Right lobe of liver (tissue), 6 donors: ENCODE results near the gene ITPRIPL1. TPM values are rescaled to one million over a fixed set of nuclear protein-coding genes. Genes with fewer than 3 reads are reported as not detected.
"Not testable (repeated sequence)": the region's sequence is repeated elsewhere in the genome, so short reads cannot be mapped to it uniquely, and the experiment has no call there.

Experiments
- ATAC-seq, 4 donors: fragments of 200-7000 bp; cut with Tn5 transposase; one replicate each; pipeline ENCODE4 v1.9.1; 2020; ENCODE audit warnings: mild to moderate bottlenecking in 4 of 4, moderate library complexity in 4 of 4
- DNase-seq, 3 donors: peaks; one replicate each; pipeline ENCODE4 v3.0.0-alpha.2; 2020
- H3K27ac ChIP-seq, 3 donors: fragments of 200-600 bp; one replicate each; pipeline ENCODE4 v1.8.0; 2022
- H3K27me3 ChIP-seq, 2 donors: fragments of 200-600 bp; one replicate each; pipeline ENCODE4 v1.8.0; 2022
- H3K36me3 ChIP-seq, 4 donors: fragments of 200-600 bp; sonication (generic) in 1 of 4; one replicate each; pipeline versions ENCODE4 v1.5.1 to v1.8.0; 2017 to 2022; ENCODE audit warnings: control low read depth in 1 of 4
- H3K4me1 ChIP-seq, 4 donors: fragments of 200-600 bp; sonication (generic) in 1 of 4; one replicate each; pipeline versions ENCODE4 v1.5.1 to v1.8.0; 2017 to 2022; ENCODE audit warnings: control low read depth in 1 of 4
- H3K4me3 ChIP-seq, 3 donors: fragments of 200-600 bp; one replicate each; pipeline ENCODE4 v1.8.0; 2022
- H3K9me3 ChIP-seq, 4 donors: fragments of 200-600 bp; sonication (generic) in 1 of 4; one replicate each; pipeline versions ENCODE4 v1.5.1 to v1.8.0; 2017 to 2022; ENCODE audit warnings: control low read depth in 1 of 4
- CTCF ChIP-seq, 4 donors: fragments of 200-600 bp in 3 of 4; fragments of 450-650 bp in 1 of 4; IDR thresholded peaks; one replicate each; pipeline versions ENCODE4 v1.5.1 to v1.8.0; 2016 to 2022; ENCODE audit warnings: antibody characterized with exemption in 4 of 4, mild to moderate bottlenecking in 2 of 4
- POLR2A ChIP-seq: fragments of 450-650 bp; IDR thresholded peaks from one replicate; pipeline ENCODE4 v1.6.1; 2017; ENCODE audit warnings: antibody characterized with exemption, mild to moderate bottlenecking
- WGBS: methylation state at CpG from one replicate; pipeline ENCODE4 v1.1.6; 2018; ENCODE audit warnings: low coverage, low lambda C conversion rate; ENCODE audit not compliant: insufficient coverage; ENCODE audit errors: missing lambda C conversion rate; 5-methylcytosine and 5-hydroxymethylcytosine counted together
- intact Hi-C, 2 donors: fragments of 100-400 bp; cut with DNase I; formaldehyde crosslinking; loops; one replicate each; pipeline versions ENCODE4 v1.11.2 to v1.14.1; 2022
- long read RNA-seq: library from polyadenylated mRNA; unstranded; transcript quantifications from one replicate; pipeline ENCODE4 v2.0.0, GENCODE V29; 2019
- total RNA-seq, 6 experiments: library from RNA; depleted of rRNA in 2 of 6; stranded (reverse); fragments of >200 nt in 2 of 6; fragmentation: NEBNext Ultra II Directional in 3 of 6; extraction: Animal tissue kit (Norgen Biotek cat#: 25700) in 3 of 6; gene quantifications; one replicate each; pipeline versions ENCODE4 v1.1.0 to v1.2.4, GENCODE V29; 2016 to 2023
- donor health status: DM: no; HTN: yes; CAD: no.
- donor health status: DM: no; HTN: no; CAD: no.
- donor health status: DM: no; HTN: no; CAD: no.
- donor health status: DM: no; HTN: yes; CAD: no.
- donor health status: DM: no; HTN: yes; CAD: no.

Gene ITPRIPL1
- total RNA-seq = 1 to 10 TPM in 1 of 6 experiments, under 1 TPM in 5; 0.15 to 1.2 (median 0.24) TPM
- long read RNA-seq = 0 reads

- Histone ChIP-seq H3K27ac (no peak within 1 kb of the TSS), H3K9me3 (no peaks in the 10 kb centered on the region), H3K4me1 (peaks cover 0 to 22% (median 0%) of the 10 kb centered on the region in 4 donors), H3K36me3 (no peaks in the 10 kb centered on the region), H3K4me3 (peak within 1 kb of the TSS; percentile 41 to 53 (median 44)), H3K27me3 (no peaks in the 10 kb centered on the region)
- WGBS = 20% methylated on average over 12 of the region's 58 CpGs
- DNase-seq = peak in 1 of 3 donors; percentile 44
- ATAC-seq = peak in 3 of 4 donors; percentile 11 to 24 (median 15)
- intact Hi-C loops = no loop called here
- TF ChIP-seq POLR2A = no peak
- TF ChIP-seq CTCF (IDR thresholded peaks at IDR 0.05) = no peak
These were observed at the start of gene ITPRIPL1 for GRCh38 chr2:96325041-96325883. ITPRIPL1 (plus strand) TSS chr2:96325317; CDS start chr2:96325840, 523 bp downstream.

- intact Hi-C loops = no loop called here
- Histone ChIP-seq H3K4me3 (no peak overlapping the region), H3K36me3 (peaks cover 5 to 88% (median 44%) of the 10 kb centered on the region in 4 donors), H3K27me3 (no peaks in the 10 kb centered on the region), H3K4me1 (no peaks in the 10 kb centered on the region), H3K9me3 (no peaks in the 10 kb centered on the region), H3K27ac (no peak overlapping the region)
- ATAC-seq (no peak), DNase-seq (no peak)
- 92% methylated on average over 10 of the region's 21 CpGs for WGBS
- TF ChIP-seq POLR2A (no peak), CTCF (IDR thresholded peaks at IDR 0.05) (no peak)
These were observed 48.2 kb upstream of the ITPRIPL1 start for GRCh38 chr2:96276787-96277499.

DNA sequence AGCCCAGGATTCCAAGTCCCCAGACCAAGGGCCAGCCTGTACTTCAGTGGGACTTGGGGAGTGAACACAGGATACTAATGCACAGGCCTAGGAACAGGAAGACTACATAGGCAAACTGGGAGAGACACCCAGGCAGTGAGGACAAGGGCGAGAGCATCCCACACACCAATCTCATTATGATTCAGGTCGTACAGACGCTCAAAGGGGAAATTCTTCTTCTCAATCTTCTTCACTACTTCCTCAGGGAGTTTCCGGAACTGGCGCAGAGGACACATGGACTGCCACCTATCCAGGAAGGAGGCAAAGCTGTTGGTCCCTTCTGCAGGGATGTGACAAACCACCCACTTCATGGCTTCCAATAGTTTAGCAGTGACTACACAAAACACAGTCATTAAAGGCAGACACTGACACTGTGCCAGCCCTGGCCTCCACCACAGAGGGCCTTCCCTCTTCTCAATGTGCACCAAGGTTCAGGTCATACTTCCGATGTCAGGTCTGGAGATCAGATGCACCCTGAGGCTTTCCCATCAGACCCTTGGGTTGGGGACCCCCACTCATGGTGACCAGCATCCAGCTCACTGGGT, 37.8 kb upstream of the ITPRIPL1 start:
- H3K27ac ChIP-seq = no peak overlapping the region
- no peaks in the 10 kb centered on the region for H3K27me3 ChIP-seq
- TF ChIP-seq CTCF (IDR thresholded peaks at IDR 0.05) (no peak), POLR2A (no peak)
- DNase-seq (no peak), ATAC-seq (no peak)
- no peaks in the 10 kb centered on the region for H3K9me3 ChIP-seq
- intact Hi-C loops = no loop called here
- H3K36me3 ChIP-seq = peaks cover 11 to 100% (median 76%) of the 10 kb centered on the region in 4 donors
- no peak overlapping the region for H3K4me3 ChIP-seq
- H3K4me1 ChIP-seq = no peaks in the 10 kb centered on the region
- no CpG with 5 or more reads among the region's 6 CpGs for WGBS

- WGBS = 100% methylated on average over 1 of the region's 5 CpGs
These were observed 33.4 kb upstream of the ITPRIPL1 start for GRCh38 chr2:96291751-96292150.

GRCh38 chr2:96294271-96294670, 30.8 kb upstream of the ITPRIPL1 start:
- H3K9me3 ChIP-seq, H3K27me3 ChIP-seq, H3K4me3 ChIP-seq, intact Hi-C loops: not testable (repeated sequence)
- Histone ChIP-seq H3K4me1 (peaks cover 0 to 33% (median 14%) of the 10 kb centered on the region in 4 donors), H3K36me3 (peaks cover 11 to 99% (median 62%) of the 10 kb centered on the region in 4 donors), H3K27ac (peak overlapping the region in 1 of 3 donors; percentile 10)
- DNase-seq = peak in 2 of 3 donors; percentile 56 to 59
- peak in 2 of 4 donors; percentile 38 to 55 for ATAC-seq
- WGBS = 47% methylated on average over 8 of the region's 8 CpGs

More at GRCh38 chr2:96291751-96292150, 33.4 kb upstream of the ITPRIPL1 start:
- Histone ChIP-seq H3K36me3 (peaks cover 15 to 99% (median 68%) of the 10 kb centered on the region in 4 donors), H3K27ac (no peak overlapping the region), H3K9me3 (no peaks in the 10 kb centered on the region), H3K27me3 (no peaks in the 10 kb centered on the region), H3K4me3 (no peak overlapping the region), H3K4me1 (peaks cover 0 to 17% (median 3%) of the 10 kb centered on the region in 4 donors)
- ATAC-seq (no peak), DNase-seq (no peak)
- no peak for TF ChIP-seq POLR2A
- TF ChIP-seq CTCF (IDR thresholded peaks at IDR 0.05) = no peak
- intact Hi-C loops = no loop called here
